RWPE2 (cell line): Measurements from ENCODE around the gene CITED2.

ENCODE experiments used
- ATAC-seq: fragments of 200-7000 bp; cut with Tn5 transposase; 3 replicates; pipeline ENCODE4 v1.9.1; 2021; ENCODE audit warnings: low read depth
- DNase-seq: peaks from one replicate; pipeline ENCODE4 v3.0.0-alpha.2; 2020; ENCODE audit warnings: low spot score
- H3K27ac ChIP-seq: fragments of 450-650 bp; 2 replicates; pipeline ENCODE4 v1.5.1; 2017; ENCODE audit warnings: mild to moderate bottlenecking; ENCODE audit not compliant: poor library complexity, severe bottlenecking
- H3K27me3 ChIP-seq: fragments of 250-450 bp; sonication (Bioruptor Pico); 2 replicates; pipeline ENCODE4 v1.5.1; 2021; ENCODE audit warnings: mild to moderate bottlenecking, moderate library complexity; ENCODE audit not compliant: insufficient read depth, poor library complexity, severe bottlenecking
- H3K36me3 ChIP-seq: fragments of 250-450 bp; sonication (Bioruptor Pico); 2 replicates; pipeline ENCODE4 v1.5.1; 2020; ENCODE audit warnings: low read depth, mild to moderate bottlenecking, moderate library complexity
- H3K4me1 ChIP-seq: fragments of 250-450 bp; sonication (Bioruptor Pico); 2 replicates; pipeline ENCODE4 v1.5.1; 2021; ENCODE audit warnings: mild to moderate bottlenecking, moderate library complexity; ENCODE audit not compliant: insufficient read depth, poor library complexity, severe bottlenecking
- H3K4me3 ChIP-seq: fragments of 250-450 bp; sonication (Bioruptor Pico); 2 replicates; pipeline ENCODE4 v1.5.1; 2021; ENCODE audit warnings: mild to moderate bottlenecking, moderate library complexity; ENCODE audit not compliant: severe bottlenecking
- H3K9me3 ChIP-seq: fragments of 250-450 bp; sonication (Bioruptor Pico); 2 replicates; pipeline ENCODE4 v1.5.1; 2021; ENCODE audit warnings: mild to moderate bottlenecking, moderate library complexity; ENCODE audit not compliant: severe bottlenecking
- CTCF ChIP-seq: fragments of 450-650 bp; IDR thresholded peaks from one replicate; pipeline ENCODE4 v1.5.1; 2017; ENCODE audit warnings: mild to moderate bottlenecking, moderate library complexity; ENCODE audit not compliant: poor library complexity, severe bottlenecking

Gene CITED2

GRCh38 chr6:139378226-139378625 is 3.8 kb upstream of the CITED2 start:
- H3K27ac ChIP-seq, result peak overlapping the region; percentile 42
- H3K4me1 ChIP-seq, result peaks cover 27% of the 10 kb centered on the region
- DNase-seq (no peak), ATAC-seq (no peak)
- no peaks in the 10 kb centered on the region for H3K27me3 ChIP-seq
- TF ChIP-seq CTCF, result no peak
- H3K36me3 ChIP-seq, result no peaks in the 10 kb centered on the region
- no peak overlapping the region for H3K4me3 ChIP-seq
- H3K9me3 ChIP-seq, result no peaks in the 10 kb centered on the region

- H3K36me3 ChIP-seq, result peaks cover 9% of the 10 kb centered on the region
- ATAC-seq (no peak), DNase-seq (no peak)
- peaks cover 30% of the 10 kb centered on the region for H3K4me1 ChIP-seq
- no peaks in the 10 kb centered on the region for H3K27me3 ChIP-seq
- H3K9me3 ChIP-seq, result no peaks in the 10 kb centered on the region
- peak overlapping the region; percentile 63 for H3K4me3 ChIP-seq
- H3K27ac ChIP-seq, result peak overlapping the region; percentile 89
- TF ChIP-seq CTCF, result peak; percentile 27
These were observed 2.3 kb upstream of the CITED2 start for GRCh38 chr6:139376604-139377218.

- peak overlapping the region; percentile 89 for H3K27ac ChIP-seq
- peaks cover 30% of the 10 kb centered on the region for H3K4me1 ChIP-seq
These were observed 1.5 kb upstream of the CITED2 start for GRCh38 chr6:139376017-139376330.

GRCh38 chr6:139375226-139376016 is 973 bp upstream of the CITED2 start:
- Histone ChIP-seq H3K4me1 (peaks cover 30% of the 10 kb centered on the region), H3K9me3 (no peaks in the 10 kb centered on the region), H3K27ac (peak overlapping the region; percentile 89), H3K4me3 (peak overlapping the region; percentile 63), H3K36me3 (peaks cover 17% of the 10 kb centered on the region), H3K27me3 (no peaks in the 10 kb centered on the region)
- peak; percentile 50 for ATAC-seq
- DNase-seq, result peak; percentile 75
- TF ChIP-seq CTCF, result no peak

More at GRCh38 chr6:139376017-139376330, 1.5 kb upstream of the CITED2 start:
- H3K36me3 ChIP-seq, result peaks cover 17% of the 10 kb centered on the region
- no peaks in the 10 kb centered on the region for H3K9me3 ChIP-seq
- H3K27me3 ChIP-seq, result no peaks in the 10 kb centered on the region
- no peak for ATAC-seq
- peak overlapping the region; percentile 63 for H3K4me3 ChIP-seq
- no peak for DNase-seq
- no peak for TF ChIP-seq CTCF

GRCh38 chr6:139373928-139374356 is 506 bp downstream of the CITED2 start:
- ATAC-seq, result peak; percentile 45
- no peaks in the 10 kb centered on the region for H3K9me3 ChIP-seq
- peak overlapping the region; percentile 63 for H3K4me3 ChIP-seq
- DNase-seq, result no peak
- peaks cover 17% of the 10 kb centered on the region for H3K36me3 ChIP-seq
- peak overlapping the region; percentile 89 for H3K27ac ChIP-seq
- TF ChIP-seq CTCF, result no peak
- no peaks in the 10 kb centered on the region for H3K27me3 ChIP-seq
- H3K4me1 ChIP-seq, result peaks cover 27% of the 10 kb centered on the region
